B cell (primary cell): Measurements from ENCODE around the gene EN1.

Experiments
- CTCF ChIP-seq: fragments of 200-600 bp; IDR thresholded peaks from one replicate; pipeline ENCODE4 v1.8.0; 2022; ENCODE audit warnings: antibody characterized with exemption, mild to moderate bottlenecking
- EZH2 ChIP-seq: IDR thresholded peaks from 2 replicates; pipeline ENCODE4 v1.6.1; 2012; ENCODE audit warnings: borderline replicate concordance, low read depth, mild to moderate bottlenecking, moderate library complexity, low read length; ENCODE audit not compliant: insufficient read depth, poor library complexity, severe bottlenecking

GRCh38 chr2:118803012-118803411, 44.4 kb downstream of the EN1 start:
- no peak for TF ChIP-seq CTCF
- no peak for TF ChIP-seq EZH2
